ENCODE data around the gene GFAP. TPM values are rescaled to one million over a fixed set of nuclear protein-coding genes. Genes with fewer than 3 reads are reported as not detected.

Gene GFAP
- total and polyA plus RNA-seq, 4 experiments from 2014 or later, result 0.16 TPM; not detected in 3

GRCh38 chr17:44862278-44862914 lies 52.9 kb downstream of the GFAP start:
- DNase-seq, result no peak
- Mint-ChIP-seq H3K27ac (no peak overlapping the region), H3K4me1 (peaks cover 0 to 4% (median 0%) of the 10 kb centered on the region in 4 donors), H3K9me3 (peaks cover 0 to 2% (median 0%) of the 10 kb centered on the region in 8 donors), H3K4me3 (no peak overlapping the region), H3K27me3 (no peaks in the 10 kb centered on the region), H3K36me3 (peaks cover 51 to 79% of the 10 kb centered on the region in 2 donors)
- H3K4me3 ChIP-seq (ENCODE audit: low read length in 2 of 2), result no peak overlapping the region
- intact Hi-C loops (cut with micrococcal nuclease), result no loop called here
- H3K27me3 ChIP-seq (ENCODE audit: insufficient read depth, low read length), result no peaks in the 10 kb centered on the region
- ChIA-PET CTCF (ENCODE audit: partially characterized antibody) (interaction anchor here (1.1 to 16.3 kb wide), 2 partner anchors 10 to 86 kb away, joined by 4 to 263 read pairs; no protein-coding TSS in a partner anchor), POLR2A (ENCODE audit: partially characterized antibody) (no interaction called here)
- peaks cover 70% of the 10 kb centered on the region for H3K36me3 ChIP-seq (ENCODE audit: insufficient read depth, low read length)
- no peaks in the 10 kb centered on the region for H3K9me3 ChIP-seq (ENCODE audit: control insufficient read depth in 1 of 2, low read length in 2 of 2)
- no peaks in the 10 kb centered on the region for H3K4me1 ChIP-seq (ENCODE audit: insufficient read depth, low read length)
- no peak overlapping the region for H3K27ac ChIP-seq (ENCODE audit: low read depth, low read length)

- Mint-ChIP-seq H3K36me3 (peaks cover 53 to 74% of the 10 kb centered on the region in 2 donors), H3K27ac (peak overlapping the region in 4 of 7 donors; percentile 19 to 71 (median 47)), H3K4me1 (peaks cover 0 to 4% (median 0%) of the 10 kb centered on the region in 4 donors), H3K27me3 (no peaks in the 10 kb centered on the region), H3K4me3 (no peak overlapping the region), H3K9me3 (peaks cover 0 to 2% (median 0%) of the 10 kb centered on the region in 8 donors)
- Histone ChIP-seq H3K27me3 (ENCODE audit: insufficient read depth, low read length) (no peaks in the 10 kb centered on the region), H3K9me3 (ENCODE audit: control insufficient read depth in 1 of 2, low read length in 2 of 2) (no peaks in the 10 kb centered on the region), H3K4me3 (ENCODE audit: low read length in 2 of 2) (no peak overlapping the region), H3K36me3 (ENCODE audit: insufficient read depth, low read length) (peaks cover 84% of the 10 kb centered on the region), H3K4me1 (ENCODE audit: insufficient read depth, low read length) (no peaks in the 10 kb centered on the region), H3K27ac (ENCODE audit: low read depth, low read length) (no peak overlapping the region)
- DNase-seq, result no peak
- intact Hi-C loops (cut with micrococcal nuclease), result no loop called here
- ChIA-PET POLR2A (ENCODE audit: partially characterized antibody) (no interaction called here), CTCF (ENCODE audit: partially characterized antibody) (interaction anchor here (16.3 kb wide), 1 partner anchor 84 kb away, joined by 263 read pairs; no protein-coding TSS in a partner anchor)
These were observed 55.6 kb downstream of the GFAP start for GRCh38 chr17:44859701-44860100.

- Mint-ChIP-seq H3K27me3 (no peaks in the 10 kb centered on the region), H3K9me3 (no peaks in the 10 kb centered on the region), H3K27ac (peak overlapping the region in 1 of 7 donors; percentile 12), H3K4me3 (no peak overlapping the region), H3K36me3 (peaks cover 45 to 71% of the 10 kb centered on the region in 2 donors), H3K4me1 (no peaks in the 10 kb centered on the region)
- H3K27ac ChIP-seq (ENCODE audit: low read depth, low read length), result no peak overlapping the region
- ChIA-PET CTCF (ENCODE audit: partially characterized antibody) (no interaction called here), POLR2A (ENCODE audit: partially characterized antibody) (interaction anchor here (0.6 kb wide), 1 partner anchor 19 kb away, joined by 3 read pairs; no protein-coding TSS in a partner anchor)
- intact Hi-C loops (cut with micrococcal nuclease), result no loop called here
- DNase-seq, result no peak
- no peak overlapping the region for H3K4me3 ChIP-seq (ENCODE audit: low read length in 2 of 2)
- no peaks in the 10 kb centered on the region for H3K4me1 ChIP-seq (ENCODE audit: insufficient read depth, low read length)
- peaks cover 70% of the 10 kb centered on the region for H3K36me3 ChIP-seq (ENCODE audit: insufficient read depth, low read length)
- H3K27me3 ChIP-seq (ENCODE audit: insufficient read depth, low read length), result no peaks in the 10 kb centered on the region
- H3K9me3 ChIP-seq (ENCODE audit: control insufficient read depth in 1 of 2, low read length in 2 of 2), result no peaks in the 10 kb centered on the region
These were observed 61.1 kb downstream of the GFAP start for GRCh38 chr17:44854192-44854591.

Small RNAs within 50 kb of the gene (microRNA-seq; reads per million reads assigned to microRNA genes)
- not detected for gene MIR6783 (ENCODE audit: borderline microRNAs expressed, borderline number of aligned reads, borderline replicate concordance)

Other genes with a start within 250 kb of the GFAP start
- 10 to 100 TPM; 17.9 to 18.8 TPM for gene CCDC43, start 225.7 kb downstream of the GFAP start, total RNA-seq
- gene CCDC43, start 225.7 kb downstream of the GFAP start, polyA plus RNA-seq, result 10 to 100 TPM; 10.7 to 14.0 TPM
- 1 to 10 TPM; 8.1 to 8.4 TPM for gene DBF4B, start 206.8 kb downstream of the GFAP start, total RNA-seq
- under 1 TPM in 1 of 2 donors, not detected in 1; 1.00 TPM for gene DBF4B, start 206.8 kb downstream of the GFAP start, polyA plus RNA-seq
- gene ADAM11, start 156.5 kb downstream of the GFAP start, total RNA-seq, result under 1 TPM; 0.72 to 0.90 TPM
- gene ADAM11, start 156.5 kb downstream of the GFAP start, polyA plus RNA-seq, result under 1 TPM; 0.03 to 0.09 TPM
- not detected for gene GJC1, start 85.2 kb downstream of the GFAP start, total RNA-seq
- gene GJC1, start 85.2 kb downstream of the GFAP start, polyA plus RNA-seq, result not detected
- not detected for gene HIGD1B, start 67.6 kb downstream of the GFAP start, total RNA-seq
- not detected for gene HIGD1B, start 67.6 kb downstream of the GFAP start, polyA plus RNA-seq
- 100 to 1,000 TPM in 1 of 2 experiments, 10 to 100 TPM in 1; 98.9 to 101 TPM for gene EFTUD2, start 16.1 kb downstream of the GFAP start, total RNA-seq
- 10 to 100 TPM; 82.2 to 82.3 TPM for gene EFTUD2, start 16.1 kb downstream of the GFAP start, polyA plus RNA-seq
- not detected for gene KIF18B, start 32.3 kb upstream of the GFAP start, total RNA-seq
- gene KIF18B, start 32.3 kb upstream of the GFAP start, polyA plus RNA-seq, result not detected
- gene C1QL1, start 52.8 kb upstream of the GFAP start, total RNA-seq, result not detected
- gene C1QL1, start 52.8 kb upstream of the GFAP start, polyA plus RNA-seq, result not detected
- 10 to 100 TPM; 32.0 to 32.1 TPM for gene DCAKD, start 136.1 kb upstream of the GFAP start, total RNA-seq
- 10 to 100 TPM in 1 of 2 donors, 1 to 10 TPM in 1; 8.8 to 16.2 TPM for gene DCAKD, start 136.1 kb upstream of the GFAP start, polyA plus RNA-seq
- 100 to 1,000 TPM; 125 to 126 TPM for gene NMT1, start 145.8 kb upstream of the GFAP start, total RNA-seq
- gene NMT1, start 145.8 kb upstream of the GFAP start, polyA plus RNA-seq, result 10 to 100 TPM; 56.2 to 75.7 TPM
- gene PLCD3, start 217.0 kb upstream of the GFAP start, total RNA-seq, result 1 to 10 TPM; 3.8 to 6.0 TPM
- gene PLCD3, start 217.0 kb upstream of the GFAP start, polyA plus RNA-seq, result under 1 TPM; 0.30 to 0.80 TPM
- 10 to 100 TPM; 41.9 to 48.1 TPM for gene ACBD4, start 220.2 kb upstream of the GFAP start, total RNA-seq
- 10 to 100 TPM; 10.3 to 10.5 TPM for gene ACBD4, start 220.2 kb upstream of the GFAP start, polyA plus RNA-seq
- 10 to 100 TPM; 28.8 to 30.8 TPM for gene HEXIM1, start 233.0 kb upstream of the GFAP start, total RNA-seq
- 1 to 10 TPM; 2.8 to 5.9 TPM for gene HEXIM1, start 233.0 kb upstream of the GFAP start, polyA plus RNA-seq
- 1 to 10 TPM; 2.7 to 5.1 TPM for gene HEXIM2, start 246.4 kb upstream of the GFAP start, total RNA-seq
- gene HEXIM2, start 246.4 kb upstream of the GFAP start, polyA plus RNA-seq, result 1 to 10 TPM; 2.7 to 2.8 TPM